Stimulated activated CD4-positive, alpha-beta T cell treated with anti-CD3 and anti-CD28 coated beads, Interleukin-2, amount 100 ng/mL, for 4 hours (primary cell): Measurements from ENCODE around the gene PRRX2.
A peak's percentile ranks its signal among the peaks of the same experiment; 100 is the strongest.

Experiments
- DNase-seq: peaks from one replicate; pipeline ENCODE4 v3.0.0-alpha.2; 2020; ENCODE audit warnings: low read depth

The PRRX2 gene

DNA sequence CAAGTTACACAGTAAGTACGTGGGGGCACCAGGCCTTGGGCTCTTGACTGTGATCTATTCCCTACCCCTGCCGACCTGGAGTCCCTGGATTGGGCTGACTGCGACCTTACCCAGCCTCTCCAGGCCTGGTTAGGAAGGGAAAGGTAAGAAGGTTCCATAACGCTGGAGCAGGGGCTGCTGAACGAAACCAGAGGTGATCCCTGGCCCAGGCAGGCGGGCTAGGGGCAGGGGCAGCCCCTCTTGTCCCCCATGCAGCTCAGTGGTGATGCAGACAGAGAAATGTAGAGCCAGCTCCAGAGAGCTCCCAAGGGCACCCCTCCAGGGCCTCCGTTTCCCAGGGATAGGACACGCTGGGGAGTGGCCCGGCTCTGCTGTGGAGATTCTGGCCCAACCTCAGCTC, 14.1 kb downstream of the PRRX2 start:
- DNase-seq, result no peak

DNA sequence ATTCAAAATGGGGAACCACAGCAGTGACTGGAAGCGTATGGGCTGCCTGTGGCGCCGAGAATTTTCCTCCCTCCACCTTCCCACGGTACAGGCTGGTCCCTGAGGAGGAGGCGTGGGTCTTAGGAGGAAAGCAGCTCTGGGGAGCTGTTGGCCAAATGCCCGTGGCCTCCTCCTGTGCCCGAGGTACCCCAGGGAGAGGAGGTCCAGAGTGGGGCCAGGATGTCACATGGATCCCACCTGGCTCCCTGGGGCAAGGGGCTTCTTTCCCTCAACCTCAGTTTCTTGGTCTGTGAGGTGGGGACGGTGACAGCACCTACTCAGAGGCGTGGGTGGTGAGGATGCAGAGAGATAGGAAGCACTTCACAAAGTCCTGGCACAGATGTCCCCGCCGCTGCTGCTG, 16.5 kb downstream of the PRRX2 start:
- no peak for DNase-seq

GRCh38 chr9:129682381-129682780, 16.9 kb downstream of the PRRX2 start:
- no peak for DNase-seq

- DNase-seq, result no peak
Measured at GRCh38 chr9:129685220-129685932, 19.9 kb downstream of the PRRX2 start.

DNA sequence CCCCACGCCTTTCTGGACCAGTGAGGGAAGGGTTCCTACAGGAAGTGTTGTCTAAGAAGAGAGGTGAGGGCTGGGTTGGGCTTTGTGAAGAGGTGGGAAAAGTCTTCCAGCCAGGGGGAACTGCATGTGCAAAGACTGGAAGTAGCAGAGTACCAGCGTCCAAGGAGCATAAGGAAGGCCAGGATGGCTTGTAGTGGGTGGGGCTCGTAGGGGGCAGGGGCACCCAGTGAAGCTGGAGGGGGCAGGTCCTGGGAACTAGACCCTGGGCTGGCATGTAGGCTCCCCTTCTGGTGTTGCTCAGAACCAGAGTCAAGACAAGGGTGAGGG, 20.4 kb downstream of the PRRX2 start:
- DNase-seq, result no peak

- DNase-seq, result no peak
Measured at GRCh38 chr9:129686736-129687135, 21.3 kb downstream of the PRRX2 start.

DNA sequence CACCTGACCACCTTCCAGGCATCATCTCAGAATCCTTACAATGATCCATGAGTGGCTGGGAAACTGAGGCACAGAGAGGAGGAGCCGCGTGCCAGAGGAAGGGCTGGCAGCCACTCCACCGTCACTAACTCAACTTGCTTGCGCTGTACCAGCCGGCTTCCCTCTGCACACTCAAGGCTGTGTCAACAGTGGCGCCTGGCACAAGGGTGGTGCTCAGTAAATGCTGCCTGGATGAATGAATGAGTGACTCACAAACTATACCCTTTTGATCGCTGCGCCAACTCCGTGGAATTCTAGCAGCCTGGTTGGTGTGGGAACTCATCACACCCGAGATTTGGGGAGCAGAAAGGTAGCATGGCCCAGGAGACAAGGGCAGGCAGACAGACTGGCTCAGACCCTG, 21.9 kb downstream of the PRRX2 start:
- DNase-seq, result no peak

- no peak for DNase-seq
Measured at GRCh38 chr9:129688285-129689043, 23.0 kb downstream of the PRRX2 start.

- DNase-seq, result no peak
Measured at GRCh38 chr9:129692534-129692933, 27.1 kb downstream of the PRRX2 start.

DNA sequence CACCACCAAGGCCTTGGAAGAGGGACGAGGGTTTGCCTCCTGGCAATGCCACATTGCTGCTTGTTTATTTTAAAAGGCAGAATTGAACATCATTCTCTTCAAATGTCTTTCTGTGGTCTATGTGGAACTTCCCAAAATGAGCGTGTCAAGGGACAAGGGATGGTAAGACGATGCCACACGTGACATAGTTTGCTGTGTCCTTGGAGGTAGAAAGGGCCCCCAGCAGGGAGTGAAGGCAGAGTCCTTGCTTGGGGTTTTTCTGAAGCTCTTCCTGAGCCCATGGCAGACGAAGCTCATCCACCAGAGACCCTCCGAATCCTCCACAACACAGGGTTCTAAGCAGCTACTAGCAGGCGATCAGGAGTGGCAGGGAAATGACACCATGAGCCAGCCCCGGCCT, 28.3 kb downstream of the PRRX2 start:
- DNase-seq, result no peak

DNA sequence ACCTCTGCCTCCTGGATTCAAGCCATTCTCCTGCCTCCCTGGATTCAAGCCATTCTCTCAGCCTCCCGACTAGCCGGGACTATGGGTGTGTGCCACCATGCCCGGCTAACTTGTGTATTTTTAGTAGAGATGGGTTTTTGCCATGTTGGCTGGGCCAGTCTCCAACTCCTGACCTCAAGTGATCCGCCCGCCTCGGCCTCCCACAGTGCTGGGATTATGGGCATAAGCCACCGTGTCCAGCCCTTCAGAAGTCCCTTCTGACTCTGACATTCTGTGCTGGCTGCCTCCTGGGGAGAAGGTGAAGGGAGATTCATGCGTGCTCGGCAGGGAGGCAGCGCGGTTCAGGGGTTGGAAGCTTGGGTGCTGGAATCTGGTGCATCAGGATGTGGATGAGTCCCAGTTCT, 28.8 kb downstream of the PRRX2 start:
- no peak for DNase-seq

DNA sequence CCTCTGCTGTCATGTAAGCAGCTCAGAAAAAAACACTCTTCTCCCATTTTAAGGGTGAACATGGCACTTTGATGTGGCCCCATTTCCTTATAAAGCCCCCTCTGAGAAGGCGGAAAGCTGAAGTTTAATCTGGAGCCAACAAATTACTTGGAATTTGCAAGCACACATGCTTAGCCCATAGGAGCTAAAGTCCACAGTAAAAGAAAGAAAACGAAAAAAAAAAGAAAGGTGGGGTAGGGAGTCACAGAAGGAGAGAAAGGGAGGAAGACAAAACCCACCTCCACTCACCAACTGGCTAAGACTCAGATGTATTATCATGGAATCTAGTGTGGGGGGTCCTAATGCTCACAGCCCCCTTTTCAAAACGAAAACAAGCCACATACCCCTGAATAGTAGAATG, 30.4 kb downstream of the PRRX2 start:
- DNase-seq, result no peak

GRCh38 chr9:129696944-129697655, 31.7 kb downstream of the PRRX2 start:
- no peak for DNase-seq

DNA sequence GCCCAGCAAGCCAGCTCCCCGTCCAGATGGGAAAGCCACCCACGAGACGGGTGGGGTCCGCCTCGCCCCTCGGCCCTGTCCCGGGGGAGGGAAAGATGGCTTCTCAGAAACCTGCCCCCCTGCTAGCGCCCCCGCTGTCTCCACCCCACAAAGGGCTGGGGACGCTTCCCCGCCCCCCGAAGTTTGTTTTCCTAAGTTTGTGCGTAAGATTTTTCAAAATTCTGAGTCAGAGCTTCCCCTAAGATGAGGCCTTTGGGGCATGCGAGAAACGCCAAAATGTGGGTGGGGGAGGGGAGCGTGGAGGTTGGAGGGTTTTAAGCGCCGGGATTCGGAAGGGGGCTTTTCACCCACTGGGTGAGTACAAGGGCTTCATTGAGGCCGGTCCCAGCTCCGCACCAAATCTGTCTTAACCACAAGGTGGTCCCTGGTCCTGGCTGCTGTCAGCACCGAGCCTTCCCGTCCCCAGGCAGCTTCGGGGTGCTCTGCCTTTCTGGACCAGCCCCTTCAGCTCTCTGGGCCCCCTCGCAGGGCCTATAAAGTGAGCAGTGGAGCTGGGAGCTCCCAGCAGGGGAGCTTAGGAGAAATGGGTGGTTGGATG, 32.3 kb downstream of the PRRX2 start:
- peak; percentile 60 for DNase-seq

DNA sequence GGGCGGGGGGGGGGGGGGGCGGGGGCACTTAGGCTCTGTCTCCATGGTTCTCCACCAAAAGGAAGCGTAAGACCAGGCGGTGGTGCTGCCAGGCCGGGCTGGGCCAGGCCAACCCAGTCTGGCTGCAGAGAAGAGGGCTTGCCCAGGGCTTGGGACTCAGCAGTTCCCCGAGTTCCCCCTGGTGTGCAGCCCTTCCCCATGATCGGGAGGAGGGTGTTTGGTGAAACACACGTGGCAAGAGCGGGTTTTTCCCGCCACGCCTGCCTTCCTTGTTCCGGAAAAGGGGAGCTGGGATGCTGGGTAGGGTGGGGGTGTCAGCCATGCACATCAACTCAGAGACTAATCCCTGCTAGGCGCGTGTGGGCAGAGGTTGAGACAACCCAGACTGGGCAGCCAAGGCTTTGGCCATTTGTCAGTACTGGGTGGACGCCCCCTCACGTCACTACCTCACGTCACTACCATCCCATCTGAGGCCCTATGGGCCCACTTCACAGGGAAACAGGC, 32.9 kb downstream of the PRRX2 start:
- no peak for DNase-seq

DNA sequence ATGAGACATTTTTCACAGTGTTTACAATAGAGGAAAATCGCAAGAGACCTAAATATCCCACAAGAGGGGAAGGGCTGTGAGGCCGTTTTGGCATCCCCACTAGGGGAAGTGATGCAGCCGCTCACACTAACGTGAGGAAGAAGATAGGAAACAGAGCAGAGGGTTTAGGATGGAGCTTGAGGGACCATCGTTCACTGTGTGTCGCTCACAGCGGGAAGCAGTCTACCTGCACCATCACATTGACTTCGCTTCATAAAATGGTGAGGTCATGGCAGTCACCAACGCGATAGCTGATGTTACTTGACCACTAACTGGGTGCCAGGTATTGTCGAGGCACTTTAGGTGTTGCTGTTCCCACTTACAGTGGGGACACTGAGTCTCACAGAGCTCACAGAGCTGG, 35.6 kb downstream of the PRRX2 start:
- DNase-seq, result no peak

- no peak for DNase-seq
Measured at GRCh38 chr9:129701549-129701948, 36.1 kb downstream of the PRRX2 start.

DNA sequence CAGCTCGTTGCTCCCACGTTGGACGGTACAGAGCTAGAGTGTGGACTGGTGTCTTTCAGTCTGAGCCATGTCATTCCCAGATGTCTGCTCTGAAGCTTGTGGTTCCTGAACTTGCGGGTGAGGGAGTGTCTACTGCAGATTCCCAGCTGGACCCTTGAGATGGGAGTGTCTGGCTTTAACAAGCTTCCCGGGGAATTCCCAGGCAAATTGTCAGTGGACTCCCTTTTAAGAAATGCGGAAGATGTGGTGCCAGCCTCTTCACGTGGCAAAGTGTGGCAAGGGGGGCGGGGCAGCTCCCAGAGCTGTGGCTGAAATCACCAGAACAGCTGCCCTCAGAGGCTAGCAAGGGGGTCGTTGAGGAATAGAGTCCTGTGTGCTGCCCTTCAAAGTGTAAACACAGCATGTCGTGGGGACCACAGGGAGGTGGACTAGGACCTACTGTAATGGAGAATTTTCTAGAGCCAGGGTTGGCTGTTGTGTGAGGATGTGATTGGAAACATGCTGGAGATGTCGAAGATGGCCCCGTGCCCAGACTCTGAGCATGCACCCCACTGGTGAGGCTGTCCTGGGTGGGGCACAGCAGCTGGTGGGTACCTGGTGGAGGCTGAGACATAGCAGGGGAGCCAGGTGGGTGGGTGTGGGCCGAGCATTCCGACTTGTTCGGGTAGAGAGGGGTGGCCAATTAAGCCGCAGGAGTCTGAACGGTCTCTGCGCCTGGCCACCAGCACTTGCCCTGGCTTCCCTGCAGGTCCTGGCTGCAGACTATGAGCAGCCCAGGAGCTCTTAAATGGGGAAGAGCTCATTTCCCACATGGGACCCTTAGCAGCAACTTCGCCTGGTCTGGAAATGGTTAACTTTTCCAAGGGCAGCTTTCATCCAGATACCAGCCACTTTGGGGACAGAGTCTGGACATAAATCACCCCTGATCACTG, 37.4 kb downstream of the PRRX2 start:
- DNase-seq, result no peak

DNA sequence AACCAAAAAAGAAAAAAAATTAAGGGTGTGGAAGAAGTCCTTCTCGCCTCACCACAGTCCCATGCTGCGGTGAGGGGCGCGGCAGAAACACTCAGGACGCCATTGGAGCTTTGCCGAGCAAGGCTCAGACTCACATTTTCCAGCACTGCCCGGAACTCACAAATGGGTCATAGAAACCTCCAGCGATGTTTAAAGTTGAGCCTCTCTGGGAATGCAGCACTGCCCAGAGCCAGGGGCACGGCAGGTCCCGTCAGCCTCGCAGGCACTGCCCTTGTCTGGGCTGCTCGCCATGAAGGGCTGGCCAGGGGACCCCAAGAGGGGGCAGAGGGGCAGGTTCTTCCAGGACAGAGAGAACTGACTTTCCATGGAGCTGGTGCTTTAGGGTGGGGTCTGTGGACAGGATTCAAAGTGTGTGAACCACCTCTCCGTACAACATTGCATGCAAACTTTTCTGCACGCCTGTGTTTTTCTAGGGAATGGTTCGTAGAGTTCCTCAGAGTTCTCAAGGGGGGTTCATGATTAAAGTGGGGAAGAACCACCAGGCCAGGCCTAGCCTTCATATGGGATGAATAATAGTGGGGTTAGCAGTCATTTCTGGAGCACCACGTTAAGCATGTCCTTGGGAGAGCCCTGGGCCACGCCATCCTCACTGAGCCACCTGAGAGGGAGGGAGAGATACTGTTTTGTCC, 38.4 kb downstream of the PRRX2 start:
- no peak for DNase-seq

DNA sequence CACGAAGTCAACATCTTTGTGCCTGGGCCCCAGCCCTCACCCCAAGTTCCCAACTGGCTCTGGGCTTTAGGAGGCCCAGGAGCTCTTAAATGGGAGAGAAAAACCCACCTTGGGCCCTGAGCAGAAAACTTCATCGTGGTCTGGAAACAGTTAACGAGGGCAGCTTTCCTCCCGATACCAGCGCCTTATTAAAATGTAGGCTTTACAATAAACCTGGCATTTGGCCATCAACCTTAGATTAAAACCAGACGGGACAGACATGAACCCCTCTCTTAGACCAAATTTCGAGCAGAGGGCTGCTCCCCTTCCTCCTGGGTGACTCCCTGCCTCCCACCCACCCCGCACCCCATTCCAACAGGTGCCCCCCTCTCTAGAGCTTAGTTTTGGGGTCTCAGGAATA, 39.4 kb downstream of the PRRX2 start:
- DNase-seq, result no peak

DNA sequence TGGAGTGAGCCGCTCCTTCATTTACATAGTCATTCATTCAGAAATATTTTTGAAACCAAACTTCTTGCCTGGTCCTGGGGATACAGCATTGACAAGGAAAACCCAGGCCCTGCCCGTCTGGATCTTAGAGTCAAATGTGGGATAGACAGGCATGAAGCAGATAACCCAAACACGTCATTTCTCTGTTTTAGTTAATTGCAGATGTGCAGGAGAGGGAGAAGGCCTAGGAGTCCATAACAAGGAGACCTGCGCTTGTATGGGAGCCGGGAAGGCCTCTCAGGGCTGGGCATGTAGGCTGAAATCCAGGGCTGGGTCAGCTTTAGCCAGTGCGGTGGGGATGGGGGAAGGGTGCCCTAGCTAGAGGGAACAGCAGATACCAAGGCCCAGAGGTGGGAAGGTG, 43.3 kb downstream of the PRRX2 start:
- DNase-seq, result no peak
